Measurements from ENCODE around the gene SMIM14. TPM values are rescaled to one million over a fixed set of nuclear protein-coding genes. Genes with fewer than 3 reads are reported as not detected.
A peak's percentile ranks its signal among the peaks of the same experiment; 100 is the strongest.

Gene SMIM14
- total and polyA plus RNA-seq, 9 of the 15 experiments (the other 6 are each of a cell fraction or from before 2014, with no cell fraction given), result 0.98 to 3.7 (median 2.2) TPM

DNA sequence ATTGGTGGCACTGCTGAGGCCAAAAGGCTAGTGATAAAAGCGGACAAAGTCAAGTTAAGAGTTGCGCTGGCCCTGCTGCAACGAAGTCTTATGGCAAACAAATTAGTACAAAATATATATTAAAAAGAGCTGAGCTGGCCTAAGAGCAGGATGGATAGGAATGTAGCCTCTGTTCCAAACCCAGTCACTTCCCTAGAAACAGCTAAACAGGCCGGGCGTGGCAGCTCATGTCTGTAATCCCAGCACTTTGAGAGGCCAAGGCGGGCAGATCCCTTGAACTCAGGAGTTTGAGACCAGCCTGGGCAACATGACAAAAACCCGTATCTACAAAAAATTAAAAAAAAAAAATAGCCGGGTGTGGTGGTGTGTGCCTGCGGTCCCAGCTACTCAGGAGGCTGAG is 79.0 kb downstream of the SMIM14 start (continued):
- TF ChIP-seq, protein P1, sequence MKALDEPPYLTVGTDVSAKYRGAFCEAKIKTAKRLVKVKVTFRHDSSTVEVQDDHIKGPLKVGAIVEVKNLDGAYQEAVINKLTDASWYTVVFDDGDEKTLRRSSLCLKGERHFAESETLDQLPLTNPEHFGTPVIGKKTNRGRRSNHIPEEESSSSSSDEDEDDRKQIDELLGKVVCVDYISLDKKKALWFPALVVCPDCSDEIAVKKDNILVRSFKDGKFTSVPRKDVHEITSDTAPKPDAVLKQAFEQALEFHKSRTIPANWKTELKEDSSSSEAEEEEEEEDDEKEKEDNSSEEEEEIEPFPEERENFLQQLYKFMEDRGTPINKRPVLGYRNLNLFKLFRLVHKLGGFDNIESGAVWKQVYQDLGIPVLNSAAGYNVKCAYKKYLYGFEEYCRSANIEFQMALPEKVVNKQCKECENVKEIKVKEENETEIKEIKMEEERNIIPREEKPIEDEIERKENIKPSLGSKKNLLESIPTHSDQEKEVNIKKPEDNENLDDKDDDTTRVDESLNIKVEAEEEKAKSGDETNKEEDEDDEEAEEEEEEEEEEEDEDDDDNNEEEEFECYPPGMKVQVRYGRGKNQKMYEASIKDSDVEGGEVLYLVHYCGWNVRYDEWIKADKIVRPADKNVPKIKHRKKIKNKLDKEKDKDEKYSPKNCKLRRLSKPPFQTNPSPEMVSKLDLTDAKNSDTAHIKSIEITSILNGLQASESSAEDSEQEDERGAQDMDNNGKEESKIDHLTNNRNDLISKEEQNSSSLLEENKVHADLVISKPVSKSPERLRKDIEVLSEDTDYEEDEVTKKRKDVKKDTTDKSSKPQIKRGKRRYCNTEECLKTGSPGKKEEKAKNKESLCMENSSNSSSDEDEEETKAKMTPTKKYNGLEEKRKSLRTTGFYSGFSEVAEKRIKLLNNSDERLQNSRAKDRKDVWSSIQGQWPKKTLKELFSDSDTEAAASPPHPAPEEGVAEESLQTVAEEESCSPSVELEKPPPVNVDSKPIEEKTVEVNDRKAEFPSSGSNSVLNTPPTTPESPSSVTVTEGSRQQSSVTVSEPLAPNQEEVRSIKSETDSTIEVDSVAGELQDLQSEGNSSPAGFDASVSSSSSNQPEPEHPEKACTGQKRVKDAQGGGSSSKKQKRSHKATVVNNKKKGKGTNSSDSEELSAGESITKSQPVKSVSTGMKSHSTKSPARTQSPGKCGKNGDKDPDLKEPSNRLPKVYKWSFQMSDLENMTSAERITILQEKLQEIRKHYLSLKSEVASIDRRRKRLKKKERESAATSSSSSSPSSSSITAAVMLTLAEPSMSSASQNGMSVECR (CRISPR knock-in tag; IDR thresholded peaks at IDR 0.05), result no peak
- TF ChIP-seq HEY1 (CRISPR knock-in tag; IDR thresholded peaks at IDR 0.05; ENCODE audit: borderline replicate concordance), result no peak

DNA sequence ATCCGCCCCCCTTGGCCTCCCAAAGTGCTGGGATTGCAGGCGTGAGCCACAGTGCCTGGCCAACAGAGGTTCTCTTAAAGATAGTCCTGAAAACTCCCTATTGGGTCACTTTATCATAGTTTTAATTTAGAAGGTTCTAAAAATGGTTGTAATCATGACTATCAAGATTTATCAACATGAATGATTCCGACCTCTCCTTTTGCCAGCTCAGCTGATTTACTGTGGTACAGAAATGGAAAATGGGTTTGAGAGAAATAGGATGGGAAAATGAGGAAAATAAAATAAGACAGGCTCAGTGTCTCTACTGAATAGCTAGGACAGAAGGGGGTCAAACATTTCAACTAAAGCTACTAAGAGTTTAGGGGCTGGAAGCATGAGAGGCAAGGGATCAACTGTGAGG is 83.2 kb downstream of the SMIM14 start:
- H3K4me2 ChIP-seq (ENCODE audit: insufficient read depth, low read length), result no peak overlapping the region
- intact Hi-C loops (cut with micrococcal nuclease), result no loop called here
- H3K79me2 ChIP-seq (ENCODE audit: control insufficient read depth, insufficient read depth, low read length), result no peaks in the 10 kb centered on the region
- no TSS peak for BruUV-seq (replicated peaks)
- no peak for FAIRE-seq
- H2AFZ ChIP-seq (ENCODE audit: low read depth, low read length), result no peak overlapping the region
- no peaks in the 10 kb centered on the region for H3K9me3 ChIP-seq (replicated peaks; ENCODE audit: control insufficient read depth, insufficient read depth, low read depth, low read length)
- no peaks in the 10 kb centered on the region; the same call in 1 of the 2 replicates for H4K20me1 ChIP-seq (replicated peaks; ENCODE audit: control insufficient read depth, insufficient read depth, low read length)
- H3K4me1 ChIP-seq (replicated peaks in 1 of 2; ENCODE audit: control insufficient read depth in 2 of 2, insufficient read depth in 2 of 2, low read length in 2 of 2), result no peaks in the 10 kb centered on the region; a peak in 1 of 5 replicates
- no peaks in the 10 kb centered on the region for H3K36me3 ChIP-seq (ENCODE audit: control insufficient read depth, insufficient read depth, low read length)
- no peak for DNase-seq (ENCODE audit: extremely low read depth in 1 of 4, low spot score in 3 of 4)
- CTCF ChIA-PET (ENCODE audit: low intra/inter-chr PET ratio), result no interaction called here
- no peak for ATAC-seq
- peaks cover 0 to 6% of the 10 kb centered on the region in 2 experiments; a peak in 2 of 5 replicates for H3K27me3 ChIP-seq (ENCODE audit: control insufficient read depth in 2 of 2, insufficient read depth in 2 of 2, low read length in 2 of 2)
- in situ Hi-C loops (cut with MboI), result no loop called here
- WGBS (ENCODE audit: insufficient coverage, low coverage, missing lambda C conversion rate), result 12% methylated on average over 3 of the region's 3 CpGs
- TF ChIP-seq SETDB1 (IDR thresholded peaks at IDR 0.05; ENCODE audit: low read length), result no peak
- TF ChIP-seq C11orf30 (IDR thresholded peaks at IDR 0.05; ENCODE audit: low read depth), result peak; percentile 41; the same call in 1 of the 2 replicates
- peak; percentile 50; the same call in 1 of the 2 replicates for TF ChIP-seq ZNF316 (IDR thresholded peaks at IDR 0.05)
- TF ChIP-seq, protein P2, sequence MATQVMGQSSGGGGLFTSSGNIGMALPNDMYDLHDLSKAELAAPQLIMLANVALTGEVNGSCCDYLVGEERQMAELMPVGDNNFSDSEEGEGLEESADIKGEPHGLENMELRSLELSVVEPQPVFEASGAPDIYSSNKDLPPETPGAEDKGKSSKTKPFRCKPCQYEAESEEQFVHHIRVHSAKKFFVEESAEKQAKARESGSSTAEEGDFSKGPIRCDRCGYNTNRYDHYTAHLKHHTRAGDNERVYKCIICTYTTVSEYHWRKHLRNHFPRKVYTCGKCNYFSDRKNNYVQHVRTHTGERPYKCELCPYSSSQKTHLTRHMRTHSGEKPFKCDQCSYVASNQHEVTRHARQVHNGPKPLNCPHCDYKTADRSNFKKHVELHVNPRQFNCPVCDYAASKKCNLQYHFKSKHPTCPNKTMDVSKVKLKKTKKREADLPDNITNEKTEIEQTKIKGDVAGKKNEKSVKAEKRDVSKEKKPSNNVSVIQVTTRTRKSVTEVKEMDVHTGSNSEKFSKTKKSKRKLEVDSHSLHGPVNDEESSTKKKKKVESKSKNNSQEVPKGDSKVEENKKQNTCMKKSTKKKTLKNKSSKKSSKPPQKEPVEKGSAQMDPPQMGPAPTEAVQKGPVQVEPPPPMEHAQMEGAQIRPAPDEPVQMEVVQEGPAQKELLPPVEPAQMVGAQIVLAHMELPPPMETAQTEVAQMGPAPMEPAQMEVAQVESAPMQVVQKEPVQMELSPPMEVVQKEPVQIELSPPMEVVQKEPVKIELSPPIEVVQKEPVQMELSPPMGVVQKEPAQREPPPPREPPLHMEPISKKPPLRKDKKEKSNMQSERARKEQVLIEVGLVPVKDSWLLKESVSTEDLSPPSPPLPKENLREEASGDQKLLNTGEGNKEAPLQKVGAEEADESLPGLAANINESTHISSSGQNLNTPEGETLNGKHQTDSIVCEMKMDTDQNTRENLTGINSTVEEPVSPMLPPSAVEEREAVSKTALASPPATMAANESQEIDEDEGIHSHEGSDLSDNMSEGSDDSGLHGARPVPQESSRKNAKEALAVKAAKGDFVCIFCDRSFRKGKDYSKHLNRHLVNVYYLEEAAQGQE (IDR thresholded peaks at IDR 0.05; ENCODE audit: borderline replicate concordance), result no peak
- TF ChIP-seq, protein P2 (CRISPR knock-in tag; IDR thresholded peaks at IDR 0.05; ENCODE audit: low read depth), result no peak
- POLR2A ChIA-PET, result interaction anchor here (0.7 to 1.3 kb wide), 2 partner anchors 13 to 426 kb away, joined by 3 to 4 read pairs; no protein-coding TSS in a partner anchor
- no peak overlapping the region for H3K4me3 ChIP-seq
- no peak overlapping the region for H3K27ac ChIP-seq (ENCODE audit: extremely low read depth, low read depth, low read length)
- H3K9ac ChIP-seq (ENCODE audit: insufficient read depth in 1 of 2, low read depth in 2 of 2, low read length in 2 of 2), result no peak overlapping the region
- no peaks in the 10 kb centered on the region for H3K9me1 ChIP-seq (ENCODE audit: control insufficient read depth, insufficient read depth, low read length)

Data from K562 (cell line).